ENCODE data around the gene SF3B5. TPM values are rescaled to one million over a fixed set of nuclear protein-coding genes. Genes with fewer than 3 reads are reported as not detected.

Gene SF3B5
- total and polyA plus RNA-seq, 9 of the 15 experiments (the other 6 are each of a cell fraction or from before 2014, with no cell fraction given) = 238 to 1,211 (median 407) TPM

GRCh38 chr6:144063744-144064401, 31.5 kb downstream of the SF3B5 start (continued):
- TF ChIP-seq FUS (optimal IDR thresholded peaks at IDR 0.05; ENCODE audit: low read depth, low read length) (peak; percentile 63), RFX1 (IDR thresholded peaks at IDR 0.05) (no peak), SFPQ (IDR thresholded peaks at IDR 0.05; ENCODE audit: low read depth, low read length) (no peak), PTBP1 (IDR thresholded peaks at IDR 0.05; ENCODE audit: low read depth, low read length) (no peak), PML (IDR thresholded peaks at IDR 0.05; ENCODE audit: low read length) (peak; percentile 74), HMBOX1 (IDR thresholded peaks at IDR 0.05) (no peak), MEF2A (IDR thresholded peaks at IDR 0.05; ENCODE audit: control insufficient read depth, low read depth, low read length) (no peak), MAZ (CRISPR knock-in tag; conservative IDR thresholded peaks at IDR 0.05 in 1 of 2, IDR thresholded peaks at IDR 0.05 in 1 of 2) (peak; percentile 92 to 96), BCL6 (CRISPR knock-in tag; IDR thresholded peaks at IDR 0.05) (no peak), CC2D1A (IDR thresholded peaks at IDR 0.05) (no peak), FOXA1 (IDR thresholded peaks at IDR 0.05; ENCODE audit: borderline replicate concordance) (no peak), KLF16 (IDR thresholded peaks at IDR 0.05) (no peak)
- TF ChIP-seq, protein P1, sequence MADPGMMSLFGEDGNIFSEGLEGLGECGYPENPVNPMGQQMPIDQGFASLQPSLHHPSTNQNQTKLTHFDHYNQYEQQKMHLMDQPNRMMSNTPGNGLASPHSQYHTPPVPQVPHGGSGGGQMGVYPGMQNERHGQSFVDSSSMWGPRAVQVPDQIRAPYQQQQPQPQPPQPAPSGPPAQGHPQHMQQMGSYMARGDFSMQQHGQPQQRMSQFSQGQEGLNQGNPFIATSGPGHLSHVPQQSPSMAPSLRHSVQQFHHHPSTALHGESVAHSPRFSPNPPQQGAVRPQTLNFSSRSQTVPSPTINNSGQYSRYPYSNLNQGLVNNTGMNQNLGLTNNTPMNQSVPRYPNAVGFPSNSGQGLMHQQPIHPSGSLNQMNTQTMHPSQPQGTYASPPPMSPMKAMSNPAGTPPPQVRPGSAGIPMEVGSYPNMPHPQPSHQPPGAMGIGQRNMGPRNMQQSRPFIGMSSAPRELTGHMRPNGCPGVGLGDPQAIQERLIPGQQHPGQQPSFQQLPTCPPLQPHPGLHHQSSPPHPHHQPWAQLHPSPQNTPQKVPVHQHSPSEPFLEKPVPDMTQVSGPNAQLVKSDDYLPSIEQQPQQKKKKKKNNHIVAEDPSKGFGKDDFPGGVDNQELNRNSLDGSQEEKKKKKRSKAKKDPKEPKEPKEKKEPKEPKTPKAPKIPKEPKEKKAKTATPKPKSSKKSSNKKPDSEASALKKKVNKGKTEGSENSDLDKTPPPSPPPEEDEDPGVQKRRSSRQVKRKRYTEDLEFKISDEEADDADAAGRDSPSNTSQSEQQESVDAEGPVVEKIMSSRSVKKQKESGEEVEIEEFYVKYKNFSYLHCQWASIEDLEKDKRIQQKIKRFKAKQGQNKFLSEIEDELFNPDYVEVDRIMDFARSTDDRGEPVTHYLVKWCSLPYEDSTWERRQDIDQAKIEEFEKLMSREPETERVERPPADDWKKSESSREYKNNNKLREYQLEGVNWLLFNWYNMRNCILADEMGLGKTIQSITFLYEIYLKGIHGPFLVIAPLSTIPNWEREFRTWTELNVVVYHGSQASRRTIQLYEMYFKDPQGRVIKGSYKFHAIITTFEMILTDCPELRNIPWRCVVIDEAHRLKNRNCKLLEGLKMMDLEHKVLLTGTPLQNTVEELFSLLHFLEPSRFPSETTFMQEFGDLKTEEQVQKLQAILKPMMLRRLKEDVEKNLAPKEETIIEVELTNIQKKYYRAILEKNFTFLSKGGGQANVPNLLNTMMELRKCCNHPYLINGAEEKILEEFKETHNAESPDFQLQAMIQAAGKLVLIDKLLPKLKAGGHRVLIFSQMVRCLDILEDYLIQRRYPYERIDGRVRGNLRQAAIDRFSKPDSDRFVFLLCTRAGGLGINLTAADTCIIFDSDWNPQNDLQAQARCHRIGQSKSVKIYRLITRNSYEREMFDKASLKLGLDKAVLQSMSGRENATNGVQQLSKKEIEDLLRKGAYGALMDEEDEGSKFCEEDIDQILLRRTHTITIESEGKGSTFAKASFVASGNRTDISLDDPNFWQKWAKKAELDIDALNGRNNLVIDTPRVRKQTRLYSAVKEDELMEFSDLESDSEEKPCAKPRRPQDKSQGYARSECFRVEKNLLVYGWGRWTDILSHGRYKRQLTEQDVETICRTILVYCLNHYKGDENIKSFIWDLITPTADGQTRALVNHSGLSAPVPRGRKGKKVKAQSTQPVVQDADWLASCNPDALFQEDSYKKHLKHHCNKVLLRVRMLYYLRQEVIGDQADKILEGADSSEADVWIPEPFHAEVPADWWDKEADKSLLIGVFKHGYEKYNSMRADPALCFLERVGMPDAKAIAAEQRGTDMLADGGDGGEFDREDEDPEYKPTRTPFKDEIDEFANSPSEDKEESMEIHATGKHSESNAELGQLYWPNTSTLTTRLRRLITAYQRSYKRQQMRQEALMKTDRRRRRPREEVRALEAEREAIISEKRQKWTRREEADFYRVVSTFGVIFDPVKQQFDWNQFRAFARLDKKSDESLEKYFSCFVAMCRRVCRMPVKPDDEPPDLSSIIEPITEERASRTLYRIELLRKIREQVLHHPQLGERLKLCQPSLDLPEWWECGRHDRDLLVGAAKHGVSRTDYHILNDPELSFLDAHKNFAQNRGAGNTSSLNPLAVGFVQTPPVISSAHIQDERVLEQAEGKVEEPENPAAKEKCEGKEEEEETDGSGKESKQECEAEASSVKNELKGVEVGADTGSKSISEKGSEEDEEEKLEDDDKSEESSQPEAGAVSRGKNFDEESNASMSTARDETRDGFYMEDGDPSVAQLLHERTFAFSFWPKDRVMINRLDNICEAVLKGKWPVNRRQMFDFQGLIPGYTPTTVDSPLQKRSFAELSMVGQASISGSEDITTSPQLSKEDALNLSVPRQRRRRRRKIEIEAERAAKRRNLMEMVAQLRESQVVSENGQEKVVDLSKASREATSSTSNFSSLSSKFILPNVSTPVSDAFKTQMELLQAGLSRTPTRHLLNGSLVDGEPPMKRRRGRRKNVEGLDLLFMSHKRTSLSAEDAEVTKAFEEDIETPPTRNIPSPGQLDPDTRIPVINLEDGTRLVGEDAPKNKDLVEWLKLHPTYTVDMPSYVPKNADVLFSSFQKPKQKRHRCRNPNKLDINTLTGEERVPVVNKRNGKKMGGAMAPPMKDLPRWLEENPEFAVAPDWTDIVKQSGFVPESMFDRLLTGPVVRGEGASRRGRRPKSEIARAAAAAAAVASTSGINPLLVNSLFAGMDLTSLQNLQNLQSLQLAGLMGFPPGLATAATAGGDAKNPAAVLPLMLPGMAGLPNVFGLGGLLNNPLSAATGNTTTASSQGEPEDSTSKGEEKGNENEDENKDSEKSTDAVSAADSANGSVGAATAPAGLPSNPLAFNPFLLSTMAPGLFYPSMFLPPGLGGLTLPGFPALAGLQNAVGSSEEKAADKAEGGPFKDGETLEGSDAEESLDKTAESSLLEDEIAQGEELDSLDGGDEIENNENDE (IDR thresholded peaks at IDR 0.05; ENCODE audit: low read depth, low read length) = no peak
- TF ChIP-seq, protein P2, sequence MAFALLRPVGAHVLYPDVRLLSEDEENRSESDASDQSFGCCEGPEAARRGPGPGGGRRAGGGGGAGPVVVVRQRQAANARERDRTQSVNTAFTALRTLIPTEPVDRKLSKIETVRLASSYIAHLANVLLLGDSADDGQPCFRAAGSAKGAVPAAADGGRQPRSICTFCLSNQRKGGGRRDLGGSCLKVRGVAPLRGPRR (CRISPR knock-in tag; IDR thresholded peaks at IDR 0.05) = no peak
